Upper lobe of right lung (tissue), 1 donor: ENCODE measurements around the gene ITGA6. TPM values are rescaled to one million over a fixed set of nuclear protein-coding genes. Genes with fewer than 3 reads are reported as not detected.

Experiments used
- ATAC-seq: fragments of 200-7000 bp; cut with Tn5 transposase; one replicate; pipeline ENCODE4 v1.9.1; 2020; ENCODE audit warnings: mild to moderate bottlenecking, moderate library complexity
- DNase-seq: peaks from one replicate; pipeline ENCODE4 v3.0.0-alpha.2; 2020
- H3K27ac ChIP-seq: fragments of 200-600 bp; one replicate; pipeline ENCODE4 v1.8.0; 2022
- H3K27me3 ChIP-seq: fragments of 200-600 bp; one replicate; pipeline ENCODE4 v1.8.0; 2022; ENCODE audit warnings: mild to moderate bottlenecking
- H3K36me3 ChIP-seq: fragments of 200-600 bp; one replicate; pipeline ENCODE4 v1.8.0; 2022
- H3K4me1 ChIP-seq: fragments of 200-600 bp; one replicate; pipeline ENCODE4 v1.8.0; 2022
- H3K4me3 ChIP-seq: fragments of 200-600 bp; one replicate; pipeline ENCODE4 v1.8.0; 2022; ENCODE audit warnings: mild to moderate bottlenecking
- H3K9me3 ChIP-seq: fragments of 200-600 bp; one replicate; pipeline ENCODE4 v1.8.0; 2022
- CTCF ChIP-seq: fragments of 200-600 bp; IDR thresholded peaks from one replicate; pipeline ENCODE4 v1.8.0; 2022; ENCODE audit warnings: antibody characterized with exemption
- intact Hi-C: fragments of 100-400 bp; cut with DNase I; formaldehyde crosslinking; loops from one replicate; pipeline ENCODE4 v1.11.0; 2022
- total RNA-seq: library from RNA; stranded (reverse); fragmentation: NEBNext Ultra II Directional; extraction: Animal tissue kit (Norgen Biotek cat#: 25700); gene quantifications from one replicate; pipeline ENCODE4 v1.2.1, GENCODE V29; 2021
- donor health status: DM: no; HTN: yes; CAD: no; lungs with severe emphysema.

ITGA6 gene
- total RNA-seq, 1 donor from 2014 or later: 73.0 TPM

- H3K4me3 ChIP-seq: no peak overlapping the region
- no peaks in the 10 kb centered on the region for H3K4me1 ChIP-seq
- H3K27ac ChIP-seq: no peak overlapping the region
- intact Hi-C loops: no loop called here
- no peak for DNase-seq
- no peak for TF ChIP-seq CTCF
- no peaks in the 10 kb centered on the region for H3K36me3 ChIP-seq
- peak; percentile 12 for ATAC-seq
- no peaks in the 10 kb centered on the region for H3K27me3 ChIP-seq
- no peaks in the 10 kb centered on the region for H3K9me3 ChIP-seq
These were observed 24.0 kb upstream of the ITGA6 start for GRCh38 chr2:172403402-172403801.

GRCh38 chr2:172403881-172404468 is 23.4 kb upstream of the ITGA6 start:
- H3K27ac ChIP-seq: no peak overlapping the region

GRCh38 chr2:172404824-172405223 is 22.6 kb upstream of the ITGA6 start:
- ATAC-seq: no peak
- no peak overlapping the region for H3K27ac ChIP-seq
- no peak for TF ChIP-seq CTCF
- no peak for DNase-seq
- H3K27me3 ChIP-seq: no peaks in the 10 kb centered on the region
- H3K4me1 ChIP-seq: no peaks in the 10 kb centered on the region
- intact Hi-C loops: no loop called here
- no peaks in the 10 kb centered on the region for H3K9me3 ChIP-seq
- H3K36me3 ChIP-seq: no peaks in the 10 kb centered on the region
- no peak overlapping the region for H3K4me3 ChIP-seq

More at GRCh38 chr2:172403881-172404468, 23.4 kb upstream of the ITGA6 start:
- intact Hi-C loops: no loop called here
- Histone ChIP-seq H3K4me3 (no peak overlapping the region), H3K9me3 (no peaks in the 10 kb centered on the region), H3K27me3 (no peaks in the 10 kb centered on the region), H3K4me1 (no peaks in the 10 kb centered on the region), H3K36me3 (no peaks in the 10 kb centered on the region)
- DNase-seq (no peak), ATAC-seq (no peak)
- no peak for TF ChIP-seq CTCF

GRCh38 chr2:172405673-172406072 is 21.7 kb upstream of the ITGA6 start:
- Histone ChIP-seq H3K4me1 (no peaks in the 10 kb centered on the region), H3K9me3 (no peaks in the 10 kb centered on the region), H3K4me3 (no peak overlapping the region), H3K36me3 (no peaks in the 10 kb centered on the region), H3K27me3 (no peaks in the 10 kb centered on the region), H3K27ac (no peak overlapping the region)
- no peak for ATAC-seq
- TF ChIP-seq CTCF: no peak
- intact Hi-C loops: no loop called here
- DNase-seq: no peak

- Histone ChIP-seq H3K27ac (peak overlapping the region; percentile 8), H3K9me3 (no peaks in the 10 kb centered on the region), H3K4me3 (no peak overlapping the region), H3K36me3 (no peaks in the 10 kb centered on the region), H3K27me3 (no peaks in the 10 kb centered on the region), H3K4me1 (no peaks in the 10 kb centered on the region)
- intact Hi-C loops: no loop called here
- no peak for ATAC-seq
- no peak for TF ChIP-seq CTCF
- DNase-seq: no peak
These were observed 19.1 kb upstream of the ITGA6 start for GRCh38 chr2:172408143-172408766.
